Measurements from ENCODE around the gene CDK6.

The CDK6 gene

GRCh38 chr7:92598310-92598981, 237.9 kb downstream of the CDK6 start:
- Histone ChIP-seq H3K36me3 (ENCODE audit: low read depth) (no peaks in the 10 kb centered on the region), H3K27ac (ENCODE audit: poor library complexity, severe bottlenecking) (no peak overlapping the region), H3K27me3 (ENCODE audit: insufficient read depth, poor library complexity, severe bottlenecking) (no peaks in the 10 kb centered on the region), H3K4me3 (ENCODE audit: severe bottlenecking) (no peak overlapping the region), H3K9me3 (ENCODE audit: severe bottlenecking) (no peaks in the 10 kb centered on the region), H3K4me1 (ENCODE audit: insufficient read depth, poor library complexity, severe bottlenecking) (peaks cover 5% of the 10 kb centered on the region)
- no peak for ATAC-seq (ENCODE audit: low read depth)
- no peak for DNase-seq (ENCODE audit: low spot score)
- no peak for TF ChIP-seq CTCF (IDR thresholded peaks at IDR 0.05; ENCODE audit: poor library complexity, severe bottlenecking)

GRCh38 chr7:92595281-92595680, 241.1 kb downstream of the CDK6 start:
- Histone ChIP-seq H3K27me3 (ENCODE audit: insufficient read depth, poor library complexity, severe bottlenecking) (no peaks in the 10 kb centered on the region), H3K27ac (ENCODE audit: poor library complexity, severe bottlenecking) (peak overlapping the region; percentile 26), H3K4me1 (ENCODE audit: insufficient read depth, poor library complexity, severe bottlenecking) (peaks cover 5% of the 10 kb centered on the region), H3K9me3 (ENCODE audit: severe bottlenecking) (no peaks in the 10 kb centered on the region), H3K36me3 (ENCODE audit: low read depth) (no peaks in the 10 kb centered on the region), H3K4me3 (ENCODE audit: severe bottlenecking) (no peak overlapping the region)
- DNase-seq (ENCODE audit: low spot score) (no peak), ATAC-seq (ENCODE audit: low read depth) (peak; percentile 55; the same call in 1 of the 3 replicates)
- TF ChIP-seq CTCF (IDR thresholded peaks at IDR 0.05; ENCODE audit: poor library complexity, severe bottlenecking) = no peak

GRCh38 chr7:92594746-92595145, 241.6 kb downstream of the CDK6 start:
- no peak overlapping the region for H3K4me3 ChIP-seq (ENCODE audit: severe bottlenecking)
- ATAC-seq (ENCODE audit: low read depth) (no peak), DNase-seq (ENCODE audit: low spot score) (no peak)
- H3K4me1 ChIP-seq (ENCODE audit: insufficient read depth, poor library complexity, severe bottlenecking) = peaks cover 5% of the 10 kb centered on the region
- peak overlapping the region; percentile 26 for H3K27ac ChIP-seq (ENCODE audit: poor library complexity, severe bottlenecking)
- no peaks in the 10 kb centered on the region for H3K9me3 ChIP-seq (ENCODE audit: severe bottlenecking)
- no peak for TF ChIP-seq CTCF (IDR thresholded peaks at IDR 0.05; ENCODE audit: poor library complexity, severe bottlenecking)
- no peaks in the 10 kb centered on the region for H3K36me3 ChIP-seq (ENCODE audit: low read depth)
- no peaks in the 10 kb centered on the region for H3K27me3 ChIP-seq (ENCODE audit: insufficient read depth, poor library complexity, severe bottlenecking)

GRCh38 chr7:92590711-92591310, 245.6 kb downstream of the CDK6 start:
- TF ChIP-seq CTCF (IDR thresholded peaks at IDR 0.05; ENCODE audit: poor library complexity, severe bottlenecking) = no peak
- no peak overlapping the region for H3K27ac ChIP-seq (ENCODE audit: poor library complexity, severe bottlenecking)

GRCh38 chr7:92589056-92589455, 247.3 kb downstream of the CDK6 start:
- H3K27ac ChIP-seq (ENCODE audit: poor library complexity, severe bottlenecking) = peak overlapping the region; percentile 66
- no peaks in the 10 kb centered on the region for H3K27me3 ChIP-seq (ENCODE audit: insufficient read depth, poor library complexity, severe bottlenecking)
- peaks cover 24% of the 10 kb centered on the region for H3K4me1 ChIP-seq (ENCODE audit: insufficient read depth, poor library complexity, severe bottlenecking)
- ATAC-seq (ENCODE audit: low read depth) (no peak), DNase-seq (ENCODE audit: low spot score) (no peak)
- peak overlapping the region; percentile 84 for H3K4me3 ChIP-seq (ENCODE audit: severe bottlenecking)
- no peak for TF ChIP-seq CTCF (IDR thresholded peaks at IDR 0.05; ENCODE audit: poor library complexity, severe bottlenecking)
- peaks cover 32% of the 10 kb centered on the region for H3K36me3 ChIP-seq (ENCODE audit: low read depth)
- no peaks in the 10 kb centered on the region for H3K9me3 ChIP-seq (ENCODE audit: severe bottlenecking)

More at GRCh38 chr7:92590711-92591310, 245.6 kb downstream of the CDK6 start:
- H3K4me1 ChIP-seq (ENCODE audit: insufficient read depth, poor library complexity, severe bottlenecking) = peaks cover 19% of the 10 kb centered on the region
- peak overlapping the region; percentile 84 for H3K4me3 ChIP-seq (ENCODE audit: severe bottlenecking)
- ATAC-seq (ENCODE audit: low read depth) (no peak), DNase-seq (ENCODE audit: low spot score) (no peak)
- H3K36me3 ChIP-seq (ENCODE audit: low read depth) = peaks cover 19% of the 10 kb centered on the region
- no peaks in the 10 kb centered on the region for H3K27me3 ChIP-seq (ENCODE audit: insufficient read depth, poor library complexity, severe bottlenecking)
- H3K9me3 ChIP-seq (ENCODE audit: severe bottlenecking) = no peaks in the 10 kb centered on the region
